ENCODE results near the gene KCTD12. TPM values are rescaled to one million over a fixed set of nuclear protein-coding genes. Genes with fewer than 3 reads are reported as not detected.

The KCTD12 gene
- 10 to 100 TPM; 11.4 to 47.0 (median 21.3) TPM for total RNA-seq

- no peaks in the 10 kb centered on the region for H3K27me3 ChIP-seq
- H3K9me3 ChIP-seq = no peaks in the 10 kb centered on the region
- peak; percentile 73 to 92 (median 80) for DNase-seq
- TF ChIP-seq POLR2A (IDR thresholded peaks at IDR 0.05) = peak; percentile 28 to 48
- TF ChIP-seq, protein P1, sequence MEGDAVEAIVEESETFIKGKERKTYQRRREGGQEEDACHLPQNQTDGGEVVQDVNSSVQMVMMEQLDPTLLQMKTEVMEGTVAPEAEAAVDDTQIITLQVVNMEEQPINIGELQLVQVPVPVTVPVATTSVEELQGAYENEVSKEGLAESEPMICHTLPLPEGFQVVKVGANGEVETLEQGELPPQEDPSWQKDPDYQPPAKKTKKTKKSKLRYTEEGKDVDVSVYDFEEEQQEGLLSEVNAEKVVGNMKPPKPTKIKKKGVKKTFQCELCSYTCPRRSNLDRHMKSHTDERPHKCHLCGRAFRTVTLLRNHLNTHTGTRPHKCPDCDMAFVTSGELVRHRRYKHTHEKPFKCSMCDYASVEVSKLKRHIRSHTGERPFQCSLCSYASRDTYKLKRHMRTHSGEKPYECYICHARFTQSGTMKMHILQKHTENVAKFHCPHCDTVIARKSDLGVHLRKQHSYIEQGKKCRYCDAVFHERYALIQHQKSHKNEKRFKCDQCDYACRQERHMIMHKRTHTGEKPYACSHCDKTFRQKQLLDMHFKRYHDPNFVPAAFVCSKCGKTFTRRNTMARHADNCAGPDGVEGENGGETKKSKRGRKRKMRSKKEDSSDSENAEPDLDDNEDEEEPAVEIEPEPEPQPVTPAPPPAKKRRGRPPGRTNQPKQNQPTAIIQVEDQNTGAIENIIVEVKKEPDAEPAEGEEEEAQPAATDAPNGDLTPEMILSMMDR (IDR thresholded peaks at IDR 0.05) = peak in 2 of 6 experiments; percentile 11 to 19
- no peaks in the 10 kb centered on the region for H3K36me3 ChIP-seq
- peaks cover 0 to 21% (median 2%) of the 10 kb centered on the region in 4 donors for H3K4me1 ChIP-seq
- H3K27ac ChIP-seq = peak within 1 kb of the TSS; percentile 71 to 89 (median 83)
- peak within 1 kb of the TSS; percentile 60 to 74 (median 70) for H3K4me3 ChIP-seq
Measured at GRCh38 chr13:76886292-76887075, at the start of gene KCTD12. KCTD12 (minus strand) TSS chr13:76886405; CDS start chr13:76886148, 257 bp downstream.

DNA sequence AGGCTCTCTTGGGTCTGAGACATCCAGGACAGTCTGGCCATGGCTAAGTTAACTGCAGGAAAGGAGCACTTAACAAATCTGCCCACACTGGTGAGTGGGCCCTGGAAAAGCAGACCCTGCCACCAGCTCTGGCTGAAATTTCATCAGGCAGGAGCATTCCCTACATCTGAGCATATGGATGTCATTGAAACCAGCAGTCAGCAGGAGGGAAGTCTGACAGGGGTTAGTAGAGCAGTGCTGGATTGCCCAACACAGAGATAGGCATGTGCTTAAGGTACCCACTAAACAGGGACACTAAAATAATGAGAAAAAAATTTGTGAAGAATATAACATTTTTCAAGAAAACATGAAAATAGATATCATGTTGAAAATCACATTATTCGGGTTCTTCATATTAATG, 48.5 kb upstream of the KCTD12 start:
- Histone ChIP-seq H3K36me3 (no peaks in the 10 kb centered on the region), H3K4me3 (no peak overlapping the region), H3K4me1 (no peaks in the 10 kb centered on the region), H3K27me3 (no peaks in the 10 kb centered on the region), H3K9me3 (no peaks in the 10 kb centered on the region), H3K27ac (no peak overlapping the region)
- DNase-seq = no peak
- TF ChIP-seq POLR2A (IDR thresholded peaks at IDR 0.05) = no peak
- TF ChIP-seq, protein P1 (IDR thresholded peaks at IDR 0.05) = no peak

GRCh38 chr13:76932076-76932475, 45.9 kb upstream of the KCTD12 start:
- no peaks in the 10 kb centered on the region for H3K9me3 ChIP-seq
- no peaks in the 10 kb centered on the region for H3K4me1 ChIP-seq
- TF ChIP-seq POLR2A (IDR thresholded peaks at IDR 0.05) = no peak
- TF ChIP-seq, protein P1 (IDR thresholded peaks at IDR 0.05) = no peak
- no peak for DNase-seq
- no peak overlapping the region for H3K4me3 ChIP-seq
- H3K27me3 ChIP-seq = no peaks in the 10 kb centered on the region
- H3K36me3 ChIP-seq = no peaks in the 10 kb centered on the region
- no peak overlapping the region for H3K27ac ChIP-seq

DNA sequence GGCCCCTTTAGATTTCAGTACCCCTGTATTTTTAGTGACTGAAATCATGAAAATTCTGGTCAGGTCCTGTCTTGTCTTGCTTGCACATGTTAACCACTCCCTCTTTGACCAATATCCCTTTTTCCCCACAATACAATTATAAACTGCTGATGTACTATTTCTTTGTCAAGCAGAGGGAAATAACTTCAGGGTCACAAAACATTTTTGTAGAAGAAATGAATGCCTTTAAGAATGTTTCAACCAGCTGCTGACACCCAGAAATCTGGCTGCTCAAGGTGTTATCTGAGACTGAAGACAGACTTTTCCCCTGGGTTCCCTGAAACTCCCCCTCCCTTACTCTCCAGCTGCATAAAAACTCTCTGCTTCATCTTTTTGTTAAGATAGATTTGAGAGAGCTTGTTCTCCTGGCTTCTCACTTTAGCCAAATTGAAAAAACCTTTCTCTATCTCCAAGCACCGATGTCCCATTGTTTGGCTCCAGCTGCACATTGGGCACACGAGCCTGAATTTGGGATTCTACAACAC, 43.7 kb upstream of the KCTD12 start:
- no peak for DNase-seq
- H3K4me1 ChIP-seq = no peaks in the 10 kb centered on the region
- no peaks in the 10 kb centered on the region for H3K9me3 ChIP-seq
- H3K27me3 ChIP-seq = no peaks in the 10 kb centered on the region
- TF ChIP-seq POLR2A (IDR thresholded peaks at IDR 0.05) = no peak
- TF ChIP-seq, protein P1 (IDR thresholded peaks at IDR 0.05) = no peak
- no peak overlapping the region for H3K27ac ChIP-seq
- no peaks in the 10 kb centered on the region for H3K36me3 ChIP-seq
- H3K4me3 ChIP-seq = no peak overlapping the region

DNA sequence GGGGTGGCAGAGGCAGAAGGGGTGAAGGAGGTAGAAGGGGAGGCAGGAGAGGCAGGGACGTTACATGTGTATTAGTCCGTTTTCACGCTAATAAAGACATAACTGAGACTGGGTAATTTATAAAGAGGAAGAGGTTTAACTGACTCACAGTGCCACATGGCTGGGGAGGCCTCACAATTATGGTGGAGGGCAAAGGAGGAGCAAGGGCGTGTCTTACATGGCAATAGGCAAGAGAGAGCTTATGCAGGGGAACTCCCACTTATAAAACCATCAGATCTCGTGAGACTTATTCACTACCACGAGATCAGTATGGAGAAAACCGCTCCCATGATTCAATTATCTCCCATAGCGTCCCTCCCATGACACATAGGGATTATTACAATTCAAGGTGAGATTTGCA, 43.1 kb upstream of the KCTD12 start:
- no peak for TF ChIP-seq POLR2A (IDR thresholded peaks at IDR 0.05)
- TF ChIP-seq, protein P1 (IDR thresholded peaks at IDR 0.05) = no peak
- H3K27me3 ChIP-seq = no peaks in the 10 kb centered on the region
- H3K4me3 ChIP-seq = no peak overlapping the region
- no peaks in the 10 kb centered on the region for H3K36me3 ChIP-seq
- H3K4me1 ChIP-seq = no peaks in the 10 kb centered on the region
- DNase-seq = no peak
- H3K9me3 ChIP-seq = no peaks in the 10 kb centered on the region
- H3K27ac ChIP-seq = no peak overlapping the region

All from Peyer's patch (tissue), 4 donors.